Omental fat pad (tissue), 4 donors: ENCODE data around the gene MRO. TPM values are rescaled to one million over a fixed set of nuclear protein-coding genes. Genes with fewer than 3 reads are reported as not detected.
A peak's percentile ranks its signal among the peaks of the same experiment; 100 is the strongest.

Experiments
- ATAC-seq: fragments of 150-250 bp; one replicate; pipeline ENCODE4 v1.9.1; 2016; ENCODE audit warnings: mild to moderate bottlenecking, moderate library complexity; ENCODE audit not compliant: low FRiP score
- DNase-seq: peaks from one replicate; pipeline ENCODE4 v3.0.0-alpha.2; 2019; ENCODE audit warnings: low spot score
- total RNA-seq, 4 donors: library from RNA; depleted of rRNA; stranded (reverse); fragments of >200 nt; gene quantifications; one replicate each; pipeline ENCODE4 v1.1.0, GENCODE V29; 2016
- TF ChIP-seq, protein P1 (sequence below), 3 donors: fragments of 450-650 bp; IDR thresholded peaks; one replicate each; pipeline ENCODE4 v1.5.1; 2016 to 2017; ENCODE audit warnings: antibody characterized with exemption in 3 of 3, mild to moderate bottlenecking in 3 of 3, moderate library complexity in 2 of 3

The MRO gene
- total RNA-seq, 4 donors from 2014 or later, result 1.1 to 3.5 (median 2.3) TPM

DNA sequence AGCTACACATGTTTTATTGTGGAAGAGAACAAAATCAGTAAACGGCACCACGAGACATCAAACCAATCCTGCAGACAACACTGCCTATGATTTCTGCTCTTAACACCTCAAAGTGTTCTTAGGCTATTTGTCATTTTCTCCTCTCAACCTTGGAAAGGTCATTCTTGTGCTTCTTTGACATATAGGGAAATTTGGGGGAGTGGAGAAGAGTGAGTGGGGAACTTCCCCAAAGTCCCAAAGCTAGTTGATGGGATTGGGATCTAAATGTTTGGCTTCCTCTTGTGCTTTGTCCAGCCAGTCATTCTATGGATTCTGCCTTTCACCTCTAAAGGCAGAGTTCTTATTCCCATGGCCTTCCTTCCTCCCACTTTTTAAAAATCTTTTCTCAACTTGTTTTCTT, 5.8 kb upstream of the MRO start:
- ATAC-seq (no peak), DNase-seq (no peak)
- TF ChIP-seq, protein P1, sequence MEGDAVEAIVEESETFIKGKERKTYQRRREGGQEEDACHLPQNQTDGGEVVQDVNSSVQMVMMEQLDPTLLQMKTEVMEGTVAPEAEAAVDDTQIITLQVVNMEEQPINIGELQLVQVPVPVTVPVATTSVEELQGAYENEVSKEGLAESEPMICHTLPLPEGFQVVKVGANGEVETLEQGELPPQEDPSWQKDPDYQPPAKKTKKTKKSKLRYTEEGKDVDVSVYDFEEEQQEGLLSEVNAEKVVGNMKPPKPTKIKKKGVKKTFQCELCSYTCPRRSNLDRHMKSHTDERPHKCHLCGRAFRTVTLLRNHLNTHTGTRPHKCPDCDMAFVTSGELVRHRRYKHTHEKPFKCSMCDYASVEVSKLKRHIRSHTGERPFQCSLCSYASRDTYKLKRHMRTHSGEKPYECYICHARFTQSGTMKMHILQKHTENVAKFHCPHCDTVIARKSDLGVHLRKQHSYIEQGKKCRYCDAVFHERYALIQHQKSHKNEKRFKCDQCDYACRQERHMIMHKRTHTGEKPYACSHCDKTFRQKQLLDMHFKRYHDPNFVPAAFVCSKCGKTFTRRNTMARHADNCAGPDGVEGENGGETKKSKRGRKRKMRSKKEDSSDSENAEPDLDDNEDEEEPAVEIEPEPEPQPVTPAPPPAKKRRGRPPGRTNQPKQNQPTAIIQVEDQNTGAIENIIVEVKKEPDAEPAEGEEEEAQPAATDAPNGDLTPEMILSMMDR (IDR thresholded peaks at IDR 0.05), result no peak

DNA sequence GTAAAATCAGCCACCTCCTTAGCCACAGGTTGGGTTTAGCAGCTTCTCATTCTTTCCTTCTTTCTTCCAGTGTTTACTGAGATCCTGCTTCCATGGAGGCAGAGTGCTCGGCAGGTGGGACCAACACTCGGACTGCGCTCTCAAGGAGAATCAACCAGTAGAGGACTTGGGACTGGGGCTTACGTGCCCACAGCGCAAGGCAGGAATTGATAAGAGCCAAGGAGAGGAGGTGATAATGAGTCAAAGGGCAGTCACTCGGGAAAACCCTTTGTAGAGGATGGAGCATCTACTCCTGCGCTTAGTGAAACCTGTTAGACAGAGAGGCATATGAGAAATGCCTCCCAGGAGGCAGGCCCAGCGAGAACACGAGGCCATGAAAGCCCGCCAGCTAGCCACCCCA, 2.9 kb upstream of the MRO start:
- no peak for DNase-seq
- TF ChIP-seq, protein P1 (IDR thresholded peaks at IDR 0.05), result no peak

DNA sequence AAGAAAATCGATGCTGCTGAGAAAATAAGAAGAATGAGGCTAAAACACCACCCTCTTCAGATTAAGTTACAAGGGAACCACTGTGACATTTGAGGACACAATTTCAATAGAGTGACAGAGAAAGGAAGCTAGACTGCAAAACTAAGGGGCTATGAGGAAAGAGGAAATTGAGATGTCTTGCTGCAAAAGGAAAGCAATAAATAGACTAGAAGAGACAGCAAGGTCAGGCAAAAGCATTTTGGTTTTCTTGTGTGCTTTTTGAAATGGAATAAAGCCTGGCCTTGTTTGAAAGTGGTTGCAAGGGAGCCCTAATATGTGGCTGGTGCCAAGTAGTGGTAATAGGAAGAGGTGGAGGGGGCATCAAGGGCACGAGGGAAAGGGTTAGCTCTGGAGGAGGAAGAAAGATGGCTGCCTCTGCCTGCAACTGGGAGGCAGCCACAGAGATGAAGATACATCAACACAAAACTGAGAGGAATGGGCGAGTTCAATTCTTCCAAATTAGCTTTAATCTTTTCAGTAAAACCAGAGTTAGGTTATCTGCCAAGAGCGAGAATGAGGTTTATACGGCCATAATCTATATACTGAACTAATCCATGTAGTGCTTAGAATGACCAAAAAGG, 1.2 kb upstream of the MRO start:
- DNase-seq (no peak), ATAC-seq (no peak)
- TF ChIP-seq, protein P1 (IDR thresholded peaks at IDR 0.05), result no peak

More for the DNA sequence above, 2.9 kb upstream of the MRO start:
- ATAC-seq, result no peak

DNA sequence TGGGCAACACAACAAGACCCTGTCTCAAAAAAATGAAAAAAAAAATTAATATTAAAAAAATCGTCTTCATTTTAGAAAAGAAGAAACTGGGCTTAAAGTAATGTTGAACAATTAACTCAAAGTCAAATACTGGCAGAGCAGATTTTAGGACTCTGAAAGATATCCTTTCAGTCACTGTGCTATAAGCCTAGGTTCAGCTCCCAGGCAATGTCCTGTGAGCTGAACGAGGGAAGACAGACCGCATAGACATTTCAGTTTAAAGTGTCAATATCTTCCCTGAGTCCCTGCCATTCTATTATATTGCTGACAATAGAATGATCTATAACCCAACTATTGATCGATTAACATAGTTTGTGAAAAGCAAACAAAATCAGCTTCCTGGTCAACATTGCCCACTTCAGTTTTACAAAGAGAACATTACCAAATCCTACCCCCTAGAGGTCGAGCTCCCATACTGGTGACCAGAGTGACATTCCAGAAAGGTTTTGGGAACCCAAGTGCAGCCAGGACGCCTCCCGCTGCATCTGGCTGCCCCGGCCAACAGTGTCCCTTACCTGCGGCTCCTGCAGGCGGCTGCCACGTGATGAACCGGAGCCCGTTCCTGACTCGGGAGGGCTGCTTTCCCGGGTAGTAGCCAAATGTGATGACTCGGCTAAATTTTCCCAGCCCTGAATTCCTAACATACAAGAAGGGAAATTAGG, 639 bp downstream of the MRO start:
- TF ChIP-seq, protein P1 (IDR thresholded peaks at IDR 0.05), result no peak
- DNase-seq, result no peak
- ATAC-seq, result peak; percentile 35

DNA sequence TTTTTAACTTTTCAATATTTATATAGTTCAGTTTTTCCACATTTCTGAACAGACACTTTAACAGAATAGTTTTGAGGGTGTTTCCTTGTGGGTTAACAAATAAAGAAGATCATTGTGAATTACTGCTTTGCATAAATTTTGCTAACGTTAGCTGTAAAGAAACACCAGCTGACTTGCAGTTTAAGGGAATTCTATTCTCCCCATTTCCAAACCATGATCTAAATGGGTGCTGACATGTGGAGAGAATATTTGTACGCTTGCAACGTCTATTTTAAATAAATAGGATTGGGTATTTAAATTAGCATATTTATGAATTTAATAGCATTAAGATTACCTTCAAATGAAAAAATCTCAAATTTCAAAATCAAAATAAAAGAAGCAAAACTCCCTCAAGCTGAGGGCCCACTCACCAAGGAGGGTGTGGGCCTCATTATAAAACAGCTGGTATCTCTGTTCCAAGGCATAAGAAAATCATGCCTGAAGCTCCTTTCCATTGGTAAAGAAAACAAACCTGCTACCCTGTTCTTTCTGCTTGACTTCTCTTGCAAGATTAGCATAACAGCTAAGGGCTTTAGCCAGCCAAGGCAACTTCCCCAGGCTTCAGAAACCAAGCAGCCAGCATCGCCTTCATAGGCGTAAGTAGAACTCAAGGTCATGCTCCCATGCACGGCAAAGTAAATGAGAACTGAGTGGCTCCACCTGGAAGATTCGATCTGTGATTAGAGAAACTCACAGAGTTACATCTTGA, 3.2 kb downstream of the MRO start:
- TF ChIP-seq, protein P1 (IDR thresholded peaks at IDR 0.05), result no peak
- no peak for DNase-seq
- no peak for ATAC-seq

DNA sequence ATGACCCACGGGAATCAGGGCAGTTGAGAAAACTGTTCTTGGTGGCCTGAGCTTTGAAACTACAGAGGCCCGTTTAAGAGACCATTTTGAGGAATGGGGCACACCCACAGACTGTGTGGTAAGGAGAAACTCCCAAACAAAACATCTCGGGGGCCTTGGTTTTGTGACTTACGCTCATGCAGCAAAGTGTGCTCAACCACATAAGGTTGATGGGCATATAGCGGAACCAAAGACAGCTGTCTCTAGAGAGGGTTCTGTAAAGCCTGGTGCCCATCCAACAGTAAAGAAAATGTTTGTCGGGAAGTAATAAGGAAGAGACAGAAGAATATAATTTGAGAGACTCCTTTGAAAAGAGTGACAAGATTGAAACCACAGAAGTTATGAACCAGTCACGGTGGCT, 5.4 kb downstream of the MRO start:
- no peak for ATAC-seq

More for the DNA sequence above, 5.4 kb downstream of the MRO start:
- TF ChIP-seq, protein P1 (IDR thresholded peaks at IDR 0.05), result no peak
- no peak for DNase-seq
